MCF 10A (cell line): ENCODE results near the gene EMC6. TPM values are rescaled to one million over a fixed set of nuclear protein-coding genes. Genes with fewer than 3 reads are reported as not detected.
A peak's percentile ranks its signal among the peaks of the same experiment; 100 is the strongest.

Source experiments
- BruUV-seq: library from RNA; stranded (reverse); fragments of 400-500 nt; replicated peaks from 2 replicates; lab custom pipeline; 2021; lab: Mats Ljungman, UMichigan
- CTCF ChIA-PET: fragments of 300-600 bp; sonication (Branson Sonifier 250); formaldehyde crosslinking; extraction: SDS; loops from one replicate; lab custom pipeline; 2021; ENCODE audit warnings: antibody characterized with exemption, inconsistent platforms; lab: Yijun Ruan, JAX
- POLR2A ChIA-PET: fragments of 300-600, 350-650 bp; sonication (Branson Sonifier 250); formaldehyde crosslinking; extraction: SDS; loops from one replicate; lab custom pipeline; 2020; ENCODE audit warnings: antibody characterized with exemption, inconsistent platforms; lab: Yijun Ruan, JAX
- DNase-seq: peaks from one replicate; pipeline ENCODE4 v3.0.0-alpha.2; 2018; ENCODE audit not compliant: unreplicated experiment
- H3K27ac Mint-ChIP-seq: one replicate; pipeline ENCODE4 v1.8.0; 2022; ENCODE audit warnings: mild to moderate bottlenecking, low read depth, mixed read lengths; ENCODE audit not compliant: unreplicated experiment
- H3K27me3 Mint-ChIP-seq: one replicate; pipeline ENCODE4 v1.8.0; 2022; ENCODE audit warnings: mixed read lengths; ENCODE audit not compliant: insufficient read depth, unreplicated experiment
- H3K36me3 Mint-ChIP-seq: one replicate; pipeline ENCODE4 v1.8.0; 2022; ENCODE audit warnings: mild to moderate bottlenecking, moderate library complexity, mixed read lengths; ENCODE audit not compliant: insufficient read depth, unreplicated experiment
- H3K4me1 Mint-ChIP-seq: one replicate; pipeline ENCODE4 v1.8.0; 2022; ENCODE audit warnings: mixed read lengths; ENCODE audit not compliant: insufficient read depth, unreplicated experiment
- H3K4me3 Mint-ChIP-seq: one replicate; pipeline ENCODE4 v1.8.0; 2022; ENCODE audit warnings: mild to moderate bottlenecking, moderate library complexity, mixed read lengths; ENCODE audit not compliant: unreplicated experiment
- H3K9me3 Mint-ChIP-seq: one replicate; pipeline ENCODE4 v1.8.0; 2022; ENCODE audit warnings: mixed read lengths; ENCODE audit not compliant: unreplicated experiment
- CTCF ChIP-seq: fragments of 200-600 bp; IDR thresholded peaks from one replicate; pipeline ENCODE4 v1.8.0; 2022; ENCODE audit warnings: antibody characterized with exemption, mild to moderate bottlenecking; ENCODE audit not compliant: unreplicated experiment
- intact Hi-C: fragments of 100-400 bp; cut with micrococcal nuclease; formaldehyde crosslinking; loops from 2 replicates; pipeline ENCODE4 v1.14.1; 2022
- total RNA-seq: library from RNA; stranded (reverse); gene quantifications from 2 replicates; pipeline ENCODE4 v1.2.3, GENCODE V29; 2022

Gene EMC6
- total RNA-seq, 1 experiment from 2014 or later: 78.5 TPM

- intact Hi-C loops: loop anchor here (1.0 to 5.0 kb wide), 3 partner anchors 32 to 161 kb away; partner anchors contain the start of genes ASPA and TRPV3
- Mint-ChIP-seq H3K27ac (peak overlapping the region; percentile 100), H3K36me3 (peaks cover 16% of the 10 kb centered on the region), H3K27me3 (no peaks in the 10 kb centered on the region), H3K9me3 (no peaks in the 10 kb centered on the region), H3K4me1 (peaks cover 17% of the 10 kb centered on the region), H3K4me3 (peak overlapping the region; percentile 93)
- ChIA-PET CTCF (interaction anchor here (0.6 to 1.4 kb wide), 4 partner anchors 31 to 778 kb away, joined by 3 to 4 read pairs (median 4); no protein-coding TSS in a partner anchor), POLR2A (interaction anchor here (0.5 to 3.1 kb wide), 15 partner anchors 8 to 764 kb away, joined by 3 to 36 read pairs (median 7); partner anchors contain the start of genes EMC6, HASPIN and TAX1BP3)
- BruUV-seq: TSS peak; percentile 47
- no peak for TF ChIP-seq CTCF
- no peak for DNase-seq
These were observed 33.0 kb upstream of the EMC6 start for GRCh38 chr17:3635474-3636153.

- no peaks in the 10 kb centered on the region for H3K9me3 Mint-ChIP-seq
- no peaks in the 10 kb centered on the region for H3K27me3 Mint-ChIP-seq
- intact Hi-C loops: loop anchor here (1.0 to 5.0 kb wide), 3 partner anchors 33 to 162 kb away; partner anchors contain the start of genes ASPA and TRPV3
- peak within 1 kb of the TSS; percentile 93 for H3K4me3 Mint-ChIP-seq
- peak within 1 kb of the TSS; percentile 100 for H3K27ac Mint-ChIP-seq
- peaks cover 17% of the 10 kb centered on the region for H3K4me1 Mint-ChIP-seq
- DNase-seq: peak; percentile 98
- no TSS peak for BruUV-seq
- H3K36me3 Mint-ChIP-seq: peaks cover 16% of the 10 kb centered on the region
- CTCF ChIA-PET: interaction anchor here (0.6 to 2.3 kb wide), 7 partner anchors 10 to 779 kb away, joined by 3 to 12 read pairs (median 3); no protein-coding TSS in a partner anchor
- POLR2A ChIA-PET: interaction anchor here (0.7 to 3.1 kb wide), 18 partner anchors 9 to 782 kb away, joined by 3 to 36 read pairs (median 6); partner anchors contain the start of genes EMC6, HASPIN, NCBP3 and TAX1BP3
- TF ChIP-seq CTCF: no peak
These were observed 32.3 kb upstream of the EMC6 start, which contains the start of the genes CTNS and SHPK for GRCh38 chr17:3636154-3636907. CTNS (plus strand) TSS chr17:3636760; CDS start chr17:3640207, 3,447 bp downstream. SHPK (minus strand) TSS chr17:3636250; CDS start chr17:3636219, 31 bp downstream.

DNA sequence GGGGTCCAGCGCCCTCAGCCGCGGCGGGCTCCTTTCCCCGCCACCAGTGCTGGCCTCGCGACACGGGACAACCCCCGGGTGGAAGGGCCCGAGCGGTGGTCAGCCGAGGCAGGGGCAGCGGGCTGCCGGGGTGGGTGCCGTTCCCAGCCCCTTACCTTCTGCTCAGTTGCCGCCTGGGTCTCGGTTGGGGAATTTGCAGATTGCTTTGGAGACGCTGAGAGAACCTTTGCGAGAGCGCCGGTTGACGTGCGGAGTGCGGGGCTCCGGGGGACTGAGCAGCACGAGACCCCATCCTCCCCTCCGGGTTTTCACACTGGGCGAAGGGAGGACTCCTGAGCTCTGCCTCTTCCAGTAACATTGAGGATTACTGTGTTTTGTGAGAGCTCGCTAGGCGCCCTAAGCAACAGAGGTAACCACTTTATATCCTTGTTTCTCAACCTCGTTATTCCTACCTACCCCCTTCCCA, 31.7 kb upstream of the EMC6 start:
- TF ChIP-seq CTCF: no peak
- intact Hi-C loops: loop anchor here (1.0 to 5.0 kb wide), 3 partner anchors 34 to 162 kb away; partner anchors contain the start of genes ASPA and TRPV3
- Mint-ChIP-seq H3K27me3 (no peaks in the 10 kb centered on the region), H3K36me3 (peaks cover 22% of the 10 kb centered on the region), H3K4me1 (peaks cover 17% of the 10 kb centered on the region), H3K27ac (peak overlapping the region; percentile 100), H3K4me3 (peak overlapping the region; percentile 93), H3K9me3 (no peaks in the 10 kb centered on the region)
- ChIA-PET POLR2A (interaction anchor here (0.6 to 3.1 kb wide), 15 partner anchors 10 to 783 kb away, joined by 3 to 36 read pairs (median 6); partner anchors contain the start of genes EMC6, HASPIN and TAX1BP3), CTCF (interaction anchor here (0.7 to 2.3 kb wide), 7 partner anchors 10 to 1293 kb away, joined by 3 to 12 read pairs (median 3); no protein-coding TSS in a partner anchor)
- no TSS peak for BruUV-seq
- no peak for DNase-seq
